ENCODE measurements around the gene IKZF3.
A peak's percentile ranks its signal among the peaks of the same experiment; 100 is the strongest.
"Not testable (repeated sequence)": the region's sequence is repeated elsewhere in the genome, so short reads cannot be mapped to it uniquely, and the experiment has no call there.

The IKZF3 gene

DNA sequence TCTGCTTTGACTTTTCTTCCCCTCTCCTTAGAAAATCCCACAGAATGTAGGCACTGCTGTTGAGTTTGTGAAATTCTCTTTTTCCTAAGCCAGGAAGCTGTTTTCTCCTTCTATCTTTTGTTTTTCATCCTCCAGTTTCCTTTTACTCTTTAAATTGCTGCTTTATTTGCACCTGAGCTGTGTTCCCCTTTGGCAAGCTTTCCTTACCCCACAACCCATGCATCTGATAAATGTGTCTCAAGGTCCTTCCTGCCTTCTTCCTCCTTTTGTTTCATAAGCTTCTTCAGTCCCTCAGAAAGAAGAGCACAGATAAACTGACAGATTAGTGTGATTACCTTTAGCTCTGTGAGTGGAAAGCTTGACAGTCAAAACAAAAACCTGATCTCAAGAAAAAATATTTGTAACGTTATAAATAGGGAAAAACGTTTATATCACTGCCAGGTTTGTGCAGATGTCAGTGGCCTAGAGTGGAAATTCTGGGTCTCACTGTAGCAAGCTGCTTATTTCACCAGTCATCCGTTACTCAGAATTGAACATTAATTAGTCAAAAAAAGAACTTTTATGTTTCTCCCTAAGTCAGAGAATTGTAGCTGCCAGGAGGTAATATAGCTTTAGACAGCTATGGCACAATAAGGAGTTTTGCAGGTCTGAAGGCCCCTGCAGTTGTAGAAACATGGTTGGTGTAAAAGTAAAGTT is 30.7 kb upstream of the IKZF3 start:
- H3K4me3 ChIP-seq (replicated peaks; ENCODE audit: low read depth, low read length): no peak overlapping the region
- DNase-seq (ENCODE audit: extremely low read depth, low read depth): no peak
- TF ChIP-seq, protein P1, sequence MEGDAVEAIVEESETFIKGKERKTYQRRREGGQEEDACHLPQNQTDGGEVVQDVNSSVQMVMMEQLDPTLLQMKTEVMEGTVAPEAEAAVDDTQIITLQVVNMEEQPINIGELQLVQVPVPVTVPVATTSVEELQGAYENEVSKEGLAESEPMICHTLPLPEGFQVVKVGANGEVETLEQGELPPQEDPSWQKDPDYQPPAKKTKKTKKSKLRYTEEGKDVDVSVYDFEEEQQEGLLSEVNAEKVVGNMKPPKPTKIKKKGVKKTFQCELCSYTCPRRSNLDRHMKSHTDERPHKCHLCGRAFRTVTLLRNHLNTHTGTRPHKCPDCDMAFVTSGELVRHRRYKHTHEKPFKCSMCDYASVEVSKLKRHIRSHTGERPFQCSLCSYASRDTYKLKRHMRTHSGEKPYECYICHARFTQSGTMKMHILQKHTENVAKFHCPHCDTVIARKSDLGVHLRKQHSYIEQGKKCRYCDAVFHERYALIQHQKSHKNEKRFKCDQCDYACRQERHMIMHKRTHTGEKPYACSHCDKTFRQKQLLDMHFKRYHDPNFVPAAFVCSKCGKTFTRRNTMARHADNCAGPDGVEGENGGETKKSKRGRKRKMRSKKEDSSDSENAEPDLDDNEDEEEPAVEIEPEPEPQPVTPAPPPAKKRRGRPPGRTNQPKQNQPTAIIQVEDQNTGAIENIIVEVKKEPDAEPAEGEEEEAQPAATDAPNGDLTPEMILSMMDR (IDR thresholded peaks at IDR 0.05; ENCODE audit: low read depth, low read length, missing control alignments): no peak

DNA sequence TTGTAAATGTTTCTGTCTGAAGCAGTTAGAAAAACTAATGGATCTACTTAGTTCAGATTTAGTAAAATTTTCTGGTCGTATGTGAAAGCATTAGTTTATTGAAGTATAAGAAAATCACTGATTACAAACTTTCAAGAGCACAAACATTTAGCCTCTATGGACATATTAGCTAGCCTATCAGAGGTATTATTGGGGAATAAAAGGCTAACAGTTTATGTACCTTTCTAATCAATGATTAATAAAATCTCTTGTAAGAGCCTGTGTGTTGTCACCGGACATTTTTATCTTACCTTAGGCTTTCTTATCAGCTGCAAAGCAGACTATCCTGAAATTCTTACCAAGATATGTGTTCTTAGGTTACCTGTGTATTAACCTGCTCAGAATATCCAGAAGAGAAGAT is 25.1 kb upstream of the IKZF3 start:
- DNase-seq (ENCODE audit: extremely low read depth, low read depth): no peak
- no peak overlapping the region for H3K4me3 ChIP-seq (replicated peaks; ENCODE audit: low read depth, low read length)
- TF ChIP-seq, protein P1 (IDR thresholded peaks at IDR 0.05; ENCODE audit: low read depth, low read length, missing control alignments): no peak

DNA sequence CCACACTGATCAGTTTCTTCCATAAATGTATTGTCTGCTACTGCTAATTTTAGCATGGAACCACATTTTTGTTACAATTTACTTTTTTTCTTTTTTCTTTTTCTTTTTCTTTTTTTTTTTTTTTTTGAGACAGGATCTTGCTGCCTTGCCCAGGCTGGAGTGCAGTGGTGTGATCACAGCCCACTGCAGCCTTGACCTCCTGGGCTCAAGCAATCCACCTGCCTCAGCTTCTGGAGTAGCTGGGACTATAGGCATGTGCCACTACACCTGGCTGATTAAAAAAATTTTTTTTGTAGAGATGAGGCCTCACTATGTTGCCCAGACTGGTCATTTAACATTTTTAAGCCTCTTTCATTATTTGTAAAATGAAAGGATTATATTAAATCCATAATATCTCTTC is 23.0 kb upstream of the IKZF3 start:
- no peak overlapping the region for H3K4me3 ChIP-seq (replicated peaks; ENCODE audit: low read depth, low read length)
- TF ChIP-seq, protein P1 (IDR thresholded peaks at IDR 0.05; ENCODE audit: low read depth, low read length, missing control alignments): no peak
- DNase-seq (ENCODE audit: extremely low read depth, low read depth): no peak

- H3K4me3 ChIP-seq (replicated peaks; ENCODE audit: low read depth, low read length); DNase-seq (ENCODE audit: extremely low read depth, low read depth): not testable (repeated sequence)
Observed at GRCh38 chr17:39886102-39886501, 22.0 kb upstream of the IKZF3 start.

- DNase-seq (ENCODE audit: extremely low read depth, low read depth): peak; percentile 12
- no peak overlapping the region for H3K4me3 ChIP-seq (replicated peaks; ENCODE audit: low read depth, low read length)
- TF ChIP-seq, protein P1 (IDR thresholded peaks at IDR 0.05; ENCODE audit: low read depth, low read length, missing control alignments): peak; percentile 5
Observed at GRCh38 chr17:39872751-39873150, 8.6 kb upstream of the IKZF3 start.

GRCh38 chr17:39871801-39872200 is 7.7 kb upstream of the IKZF3 start:
- no peak overlapping the region for H3K4me3 ChIP-seq (replicated peaks; ENCODE audit: low read depth, low read length)
- TF ChIP-seq, protein P1 (IDR thresholded peaks at IDR 0.05; ENCODE audit: low read depth, low read length, missing control alignments): no peak
- no peak for DNase-seq (ENCODE audit: extremely low read depth, low read depth)

GRCh38 chr17:39870776-39871175 is 6.7 kb upstream of the IKZF3 start:
- H3K4me3 ChIP-seq (replicated peaks; ENCODE audit: low read depth, low read length): no peak overlapping the region
- DNase-seq (ENCODE audit: extremely low read depth, low read depth): no peak
- TF ChIP-seq, protein P1 (IDR thresholded peaks at IDR 0.05; ENCODE audit: low read depth, low read length, missing control alignments): no peak

Data from HFF-Myc (cell line).